DOHH2 (cell line): ENCODE results near the gene LEKR1.

Experiments
- H3F3A ChIP-seq: fragments of 200-600 bp; sonication (generic), shearing (Covaris generic); 2 replicates; pipeline ENCODE4 v1.6.0; 2016; ENCODE audit warnings: antibody characterized with exemption, mild to moderate bottlenecking; ENCODE audit not compliant: control insufficient read depth, insufficient read depth
- H3K27ac ChIP-seq: fragments of 200-600 bp; sonication (generic); 2 replicates; pipeline ENCODE4 v1.5.1; 2014; ENCODE audit warnings: low read depth, mild to moderate bottlenecking, low read length, moderate library complexity
- H3K27me3 ChIP-seq: fragments of 200-600 bp; sonication (generic); 2 replicates; pipeline ENCODE4 v1.6.1; 2014; ENCODE audit warnings: mild to moderate bottlenecking, low read length, mixed read lengths; ENCODE audit not compliant: control insufficient read depth
- H3K36me3 ChIP-seq: fragments of 200-600 bp; sonication (generic); 2 replicates; pipeline ENCODE4 v1.6.1; 2014; ENCODE audit warnings: mild to moderate bottlenecking, low read length, moderate library complexity, mixed read lengths; ENCODE audit not compliant: control insufficient read depth
- H3K4me1 ChIP-seq: fragments of 200-600 bp; sonication (generic); 2 replicates; pipeline ENCODE4 v1.6.1; 2014; ENCODE audit warnings: mild to moderate bottlenecking, low read length, mixed read lengths; ENCODE audit not compliant: control insufficient read depth
- H3K4me2 ChIP-seq: fragments of 200-600 bp; sonication (generic); 2 replicates; pipeline ENCODE4 v1.6.0; 2014; ENCODE audit warnings: mild to moderate bottlenecking, low read length, moderate library complexity
- H3K4me3 ChIP-seq: fragments of 200-600 bp; sonication (generic); 2 replicates; pipeline ENCODE4 v1.5.1; 2014; ENCODE audit warnings: mild to moderate bottlenecking, low read length, mixed read lengths
- H3K79me2 ChIP-seq: fragments of 200-600 bp; sonication (generic); 2 replicates; pipeline ENCODE4 v1.6.1; 2014; ENCODE audit warnings: mild to moderate bottlenecking, low read length, mixed read lengths; ENCODE audit not compliant: control insufficient read depth
- H3K9me2 ChIP-seq: fragments of 200-600 bp; sonication (generic); replicated peaks from 2 replicates; pipeline ENCODE4 v1.6.1; 2014; ENCODE audit warnings: mild to moderate bottlenecking, low read length, mixed read lengths; ENCODE audit not compliant: control insufficient read depth
- H3K9me3 ChIP-seq: fragments of 200-600 bp; sonication (generic); 2 replicates; pipeline ENCODE4 v1.6.1; 2014; ENCODE audit warnings: antibody characterized with exemption, low read length, mixed read lengths; ENCODE audit not compliant: control insufficient read depth, insufficient read depth
- H4K20me1 ChIP-seq: fragments of 200-600 bp; sonication (generic); 2 replicates; pipeline ENCODE4 v1.6.0; 2014; ENCODE audit warnings: low read depth, mild to moderate bottlenecking, antibody characterized with exemption, low read length, moderate library complexity; ENCODE audit not compliant: control insufficient read depth, insufficient read depth
- CTCF ChIP-seq: fragments of 200-600 bp; sonication (generic); IDR thresholded peaks from one replicate; pipeline ENCODE4 v1.5.1; 2014; ENCODE audit warnings: antibody characterized with exemption, mild to moderate bottlenecking, low read depth, low read length; ENCODE audit not compliant: poor library complexity, severe bottlenecking
- EZH2phosphoT487 ChIP-seq: fragments of 200-600 bp; sonication (generic); IDR thresholded peaks from 2 replicates; pipeline ENCODE4 v1.6.1; 2017; ENCODE audit warnings: borderline replicate concordance, mild to moderate bottlenecking, antibody characterized with exemption, low read length, moderate library complexity, mixed read lengths

The LEKR1 gene

GRCh38 chr3:156978481-156978961 lies 152.4 kb downstream of the LEKR1 start:
- no peaks in the 10 kb centered on the region for H3K9me2 ChIP-seq
- TF ChIP-seq EZH2phosphoT487 (no peak), CTCF (no peak)
- H3K4me3 ChIP-seq: peak overlapping the region; percentile 59
- H3K27ac ChIP-seq: peak overlapping the region; percentile 92
- H3F3A ChIP-seq: peaks cover 13% of the 10 kb centered on the region; the same call in 1 of the 2 replicates
- H3K27me3 ChIP-seq: no peaks in the 10 kb centered on the region
- peak overlapping the region; percentile 81 for H3K4me2 ChIP-seq
- H4K20me1 ChIP-seq: no peaks in the 10 kb centered on the region
- peaks cover 6% of the 10 kb centered on the region; the same call in 1 of the 2 replicates for H3K9me3 ChIP-seq
- H3K36me3 ChIP-seq: peaks cover 7% of the 10 kb centered on the region; the same call in 1 of the 2 replicates
- peaks cover 48% of the 10 kb centered on the region for H3K4me1 ChIP-seq
- no peaks in the 10 kb centered on the region for H3K79me2 ChIP-seq

GRCh38 chr3:156981005-156981404 lies 154.9 kb downstream of the LEKR1 start:
- no peak overlapping the region for H3K27ac ChIP-seq
- H3K9me3 ChIP-seq: peaks cover 6% of the 10 kb centered on the region; the same call in 1 of the 2 replicates
- no peak overlapping the region for H3K4me2 ChIP-seq
- H3K4me1 ChIP-seq: peaks cover 39% of the 10 kb centered on the region
- TF ChIP-seq CTCF (no peak), EZH2phosphoT487 (no peak)
- no peaks in the 10 kb centered on the region for H3K79me2 ChIP-seq
- H4K20me1 ChIP-seq: no peaks in the 10 kb centered on the region
- H3K27me3 ChIP-seq: no peaks in the 10 kb centered on the region
- no peak overlapping the region for H3K4me3 ChIP-seq
- no peaks in the 10 kb centered on the region for H3K9me2 ChIP-seq
- H3F3A ChIP-seq: peaks cover 10% of the 10 kb centered on the region; the same call in 1 of the 2 replicates
- H3K36me3 ChIP-seq: peaks cover 7% of the 10 kb centered on the region; the same call in 1 of the 2 replicates

GRCh38 chr3:156983559-156983958 lies 157.4 kb downstream of the LEKR1 start:
- Histone ChIP-seq H3K4me2 (no peak overlapping the region), H3K4me1 (peaks cover 17% of the 10 kb centered on the region), H4K20me1 (no peaks in the 10 kb centered on the region), H3K79me2 (no peaks in the 10 kb centered on the region), H3K27me3 (no peaks in the 10 kb centered on the region), H3K9me2 (no peaks in the 10 kb centered on the region), H3K27ac (no peak overlapping the region), H3K4me3 (no peak overlapping the region), H3F3A (peaks cover 6% of the 10 kb centered on the region; the same call in 1 of the 2 replicates), H3K9me3 (no peaks in the 10 kb centered on the region), H3K36me3 (no peaks in the 10 kb centered on the region; the same call in 1 of the 2 replicates)
- TF ChIP-seq EZH2phosphoT487 (no peak), CTCF (peak; percentile 22)
